OCI-LY1 (cell line): ENCODE measurements around the gene GPATCH8.

Source experiments
- EZH2 ChIP-seq: fragments of 200-600 bp; sonication (generic), shearing (Covaris generic); IDR thresholded peaks from 2 replicates; pipeline ENCODE4 v1.8.0; 2017; ENCODE audit warnings: borderline replicate concordance, mixed run types, mild to moderate bottlenecking, antibody characterized with exemption, low read length, moderate library complexity, mixed read lengths
- TF ChIP-seq, protein P1 (sequence below): fragments of 200-600 bp; sonication (generic), shearing (Covaris generic); IDR thresholded peaks from 2 replicates; pipeline ENCODE4 v1.5.1; 2017; ENCODE audit warnings: mild to moderate bottlenecking, antibody characterized with exemption, low read length, moderate library complexity, mixed read lengths

DNA sequence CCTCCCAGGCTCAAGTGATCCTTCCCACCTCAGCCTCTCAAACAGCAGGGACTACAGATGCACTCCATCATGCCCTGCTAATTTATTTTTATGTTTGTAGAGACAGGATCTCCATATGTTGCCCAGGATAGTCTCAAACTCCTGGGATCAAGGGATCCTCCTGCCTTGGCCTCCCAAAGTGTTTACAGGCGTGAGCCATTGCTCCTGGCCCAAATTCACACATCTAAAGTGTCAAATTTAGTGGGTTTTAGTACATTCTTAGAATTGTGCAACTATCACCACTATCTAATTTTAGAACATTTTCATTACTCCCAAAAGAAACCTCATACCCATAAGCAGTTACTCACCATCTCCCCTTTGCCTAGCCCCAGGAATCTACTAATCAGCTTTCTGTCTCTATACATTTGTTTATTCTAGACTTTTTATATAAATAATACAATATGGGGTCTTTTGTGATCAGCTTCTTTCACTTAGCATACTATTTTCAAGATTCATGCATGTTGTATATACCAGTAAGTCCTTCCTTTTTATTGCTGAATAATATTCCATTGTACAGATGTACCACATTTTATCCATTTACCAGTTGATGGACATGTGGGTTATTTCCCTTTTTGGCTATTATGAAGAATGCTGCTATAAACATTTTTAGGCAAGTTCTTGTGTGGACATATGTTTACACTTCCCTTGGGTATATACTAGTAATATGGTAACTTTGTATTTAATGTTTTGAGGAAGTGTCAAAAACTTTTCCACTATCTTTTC, 88.6 kb downstream of the GPATCH8 start:
- TF ChIP-seq, protein P1, sequence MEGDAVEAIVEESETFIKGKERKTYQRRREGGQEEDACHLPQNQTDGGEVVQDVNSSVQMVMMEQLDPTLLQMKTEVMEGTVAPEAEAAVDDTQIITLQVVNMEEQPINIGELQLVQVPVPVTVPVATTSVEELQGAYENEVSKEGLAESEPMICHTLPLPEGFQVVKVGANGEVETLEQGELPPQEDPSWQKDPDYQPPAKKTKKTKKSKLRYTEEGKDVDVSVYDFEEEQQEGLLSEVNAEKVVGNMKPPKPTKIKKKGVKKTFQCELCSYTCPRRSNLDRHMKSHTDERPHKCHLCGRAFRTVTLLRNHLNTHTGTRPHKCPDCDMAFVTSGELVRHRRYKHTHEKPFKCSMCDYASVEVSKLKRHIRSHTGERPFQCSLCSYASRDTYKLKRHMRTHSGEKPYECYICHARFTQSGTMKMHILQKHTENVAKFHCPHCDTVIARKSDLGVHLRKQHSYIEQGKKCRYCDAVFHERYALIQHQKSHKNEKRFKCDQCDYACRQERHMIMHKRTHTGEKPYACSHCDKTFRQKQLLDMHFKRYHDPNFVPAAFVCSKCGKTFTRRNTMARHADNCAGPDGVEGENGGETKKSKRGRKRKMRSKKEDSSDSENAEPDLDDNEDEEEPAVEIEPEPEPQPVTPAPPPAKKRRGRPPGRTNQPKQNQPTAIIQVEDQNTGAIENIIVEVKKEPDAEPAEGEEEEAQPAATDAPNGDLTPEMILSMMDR: no peak
- TF ChIP-seq EZH2: no peak
